ENCODE results near the gene COASY.

DNA sequence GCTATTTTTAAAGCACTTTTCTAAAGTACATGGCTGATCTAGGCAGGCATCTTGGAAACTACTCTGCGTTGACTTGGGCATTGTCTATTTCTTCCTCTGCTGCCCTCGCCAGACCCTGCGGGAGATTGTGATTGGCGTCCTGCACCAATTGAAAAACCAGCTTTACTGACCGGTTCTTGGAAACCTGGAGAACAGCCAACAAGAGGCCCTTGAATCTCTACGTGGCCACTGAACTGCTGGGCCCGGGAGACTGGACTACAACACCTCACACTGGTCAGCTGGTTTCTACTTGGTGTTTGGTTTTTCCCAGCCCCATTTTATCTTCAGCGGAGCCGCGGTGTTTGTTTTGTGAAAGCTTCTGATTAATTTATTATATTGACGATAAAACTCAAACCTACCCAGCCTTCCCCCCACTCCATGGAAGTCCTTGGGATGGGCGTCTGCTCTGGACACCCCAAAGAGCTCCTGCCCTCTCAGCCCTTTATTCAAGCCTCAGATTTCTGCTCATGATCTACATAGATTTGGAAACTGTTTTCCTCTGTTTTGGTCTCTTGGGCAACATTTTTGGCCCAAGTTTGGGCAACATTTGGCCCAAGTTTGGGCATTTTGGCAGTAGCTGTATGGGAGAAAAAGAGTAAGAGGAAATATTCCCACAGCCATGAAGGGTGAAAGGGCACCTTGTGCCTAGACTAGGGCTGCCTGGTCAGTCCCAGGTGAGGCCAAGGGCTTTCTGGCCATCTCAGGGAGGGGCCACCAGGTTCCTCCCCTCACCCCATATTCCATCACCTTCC lies 9.7 kb downstream of the COASY start:
- no peak for TF ChIP-seq CTCF (conservative IDR thresholded peaks at IDR 0.05; ENCODE audit: low read depth, low read length)
- no peak for TF ChIP-seq EZH2 (IDR thresholded peaks at IDR 0.05; ENCODE audit: borderline replicate concordance, low read depth, low read length, poor library complexity, severe bottlenecking)
